NCI-H146 (cell line): ENCODE data around the gene ZACN.
"Not testable (repeated sequence)": the region's sequence is repeated elsewhere in the genome, so short reads cannot be mapped to it uniquely, and the experiment has no call there.

Source experiments
- DNase-seq: peaks from one replicate; lab custom pipeline; 2025; lab: John Stamatoyannopoulos, UW

ZACN gene

GRCh38 chr17:76054112-76054476, 24.9 kb upstream of the ZACN start:
- DNase-seq, result no peak

DNA sequence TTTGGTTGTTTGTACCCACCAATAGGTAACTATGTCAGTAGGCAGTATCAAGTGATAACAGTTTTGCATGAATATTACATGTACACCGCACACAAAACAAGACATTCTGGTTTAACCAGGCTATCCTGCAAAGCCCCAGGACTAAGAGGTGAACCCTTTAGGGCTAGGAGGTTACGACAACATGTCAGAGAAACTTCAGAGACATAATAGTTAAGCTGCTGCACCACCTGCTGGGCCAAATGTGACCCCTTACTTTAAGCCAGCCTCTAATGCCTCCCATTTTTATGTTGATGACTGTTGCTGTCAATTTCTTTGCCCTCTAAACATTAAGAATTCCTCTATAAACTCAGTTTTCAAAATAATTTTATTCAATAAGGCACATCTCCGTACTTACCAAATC, 22.1 kb upstream of the ZACN start:
- DNase-seq, result no peak

DNA sequence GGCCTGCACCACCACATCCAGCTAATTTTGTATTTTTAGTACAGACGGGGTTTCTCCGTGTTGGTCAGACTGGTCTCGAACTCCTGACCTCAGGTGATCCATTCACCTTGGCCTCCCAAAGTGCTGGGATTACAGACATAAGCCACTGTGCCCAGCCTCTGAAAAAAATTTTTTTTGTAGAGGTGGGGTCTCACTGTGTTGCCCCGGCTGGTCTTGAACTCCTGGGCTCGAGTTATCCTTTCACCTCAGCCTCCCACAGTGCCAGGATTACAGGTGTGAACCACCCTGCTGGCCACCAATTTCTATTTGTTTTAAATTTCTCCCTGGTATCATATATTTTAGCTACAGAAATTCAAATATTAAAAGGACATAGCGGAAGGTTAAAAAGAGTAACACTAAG, 20.7 kb upstream of the ZACN start:
- not testable (repeated sequence) for DNase-seq

- DNase-seq, result no peak
These were observed 15.0 kb upstream of the ZACN start for GRCh38 chr17:76063875-76064546.

- no peak for DNase-seq
These were observed 13.2 kb upstream of the ZACN start for GRCh38 chr17:76065775-76066174.

GRCh38 chr17:76071531-76072147, 7.3 kb upstream of the ZACN start:
- DNase-seq, result no peak

- DNase-seq, result peak; percentile 94
These were observed 6.7 kb upstream of the ZACN start, which contains the start of gene SRP68 for GRCh38 chr17:76072148-76072858. Gene SRP68, minus strand, starts transcription at chr17:76072517. Its CDS starts 26 bp downstream, at chr17:76072491.

DNA sequence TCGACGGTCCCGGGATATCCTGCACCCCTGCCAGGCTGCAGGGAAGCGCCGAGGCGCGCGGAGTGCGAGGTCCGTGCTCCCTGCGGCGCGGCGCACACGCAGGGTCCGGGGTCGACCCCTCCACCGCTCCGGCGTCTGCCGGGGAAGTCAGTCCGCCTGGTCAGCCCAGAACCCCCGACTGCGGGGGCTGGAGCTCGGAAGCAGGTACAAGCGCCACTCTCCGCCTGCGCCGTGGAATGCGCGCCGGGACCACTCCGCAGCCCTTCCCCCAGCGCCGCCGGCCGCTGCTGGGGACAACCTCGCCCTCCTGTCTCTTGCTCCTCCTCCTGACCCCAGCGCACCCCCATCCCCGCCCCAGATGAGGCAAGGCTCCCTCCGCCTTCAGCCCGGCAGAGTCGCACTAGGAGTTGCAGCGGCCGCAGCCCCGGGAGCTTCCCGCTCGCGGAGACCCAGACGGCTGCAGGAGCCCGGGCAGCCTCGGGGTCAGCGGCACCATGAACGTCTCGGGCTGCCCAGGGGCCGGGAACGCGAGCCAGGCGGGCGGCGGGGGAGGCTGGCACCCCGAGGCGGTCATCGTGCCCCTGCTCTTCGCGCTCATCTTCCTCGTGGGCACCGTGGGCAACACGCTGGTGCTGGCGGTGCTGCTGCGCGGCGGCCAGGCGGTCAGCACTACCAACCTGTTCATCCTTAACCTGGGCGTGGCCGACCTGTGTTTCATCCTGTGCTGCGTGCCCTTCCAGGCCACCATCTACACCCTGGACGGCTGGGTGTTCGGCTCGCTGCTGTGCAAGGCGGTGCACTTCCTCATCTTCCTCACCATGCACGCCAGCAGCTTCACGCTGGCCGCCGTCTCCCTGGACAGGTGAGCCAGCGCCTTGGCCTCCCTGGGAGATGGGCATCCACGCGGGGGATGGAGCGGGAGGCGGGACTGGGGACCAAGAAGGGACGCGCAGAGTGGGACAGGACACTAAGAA, 4.3 kb upstream of the ZACN start, which contains the start of gene GALR2:
TSS of gene GALR2 (plus strand) at position 392 of the 974 bp plus-strand sequence. CDS start at position 495, 103 bp downstream.
- peak; percentile 46 for DNase-seq

- DNase-seq, result peak; percentile 41
These were observed 3.4 kb upstream of the ZACN start for GRCh38 chr17:76075364-76076145.

DNA sequence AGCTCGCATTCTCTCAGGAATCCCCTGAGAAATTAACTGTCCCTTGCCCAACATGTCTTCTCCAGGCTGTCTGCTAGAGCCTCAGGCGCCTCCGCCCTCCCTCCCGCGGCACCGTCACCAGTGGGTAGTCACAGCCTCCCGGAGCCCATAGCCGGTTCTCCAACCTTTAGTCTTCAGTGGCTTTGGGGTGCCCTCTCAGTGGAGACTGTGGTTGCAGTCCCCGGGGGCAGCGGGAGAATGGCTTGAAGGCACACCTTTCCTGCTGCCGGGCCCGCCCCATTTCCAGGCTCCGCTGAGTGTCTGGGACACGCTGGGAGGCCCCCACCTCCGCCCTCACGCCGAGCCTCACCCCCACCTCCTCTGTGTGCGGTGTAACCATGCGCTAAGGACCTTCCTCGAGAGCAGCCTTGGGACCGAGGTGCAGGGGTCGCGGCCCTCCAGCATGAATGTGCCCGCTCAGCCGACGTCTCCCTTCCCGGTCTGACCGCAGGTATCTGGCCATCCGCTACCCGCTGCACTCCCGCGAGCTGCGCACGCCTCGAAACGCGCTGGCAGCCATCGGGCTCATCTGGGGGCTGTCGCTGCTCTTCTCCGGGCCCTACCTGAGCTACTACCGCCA, 2.7 kb upstream of the ZACN start:
- peak; percentile 30 for DNase-seq

GRCh38 chr17:76076765-76077583, 2.0 kb upstream of the ZACN start:
- DNase-seq, result no peak

DNA sequence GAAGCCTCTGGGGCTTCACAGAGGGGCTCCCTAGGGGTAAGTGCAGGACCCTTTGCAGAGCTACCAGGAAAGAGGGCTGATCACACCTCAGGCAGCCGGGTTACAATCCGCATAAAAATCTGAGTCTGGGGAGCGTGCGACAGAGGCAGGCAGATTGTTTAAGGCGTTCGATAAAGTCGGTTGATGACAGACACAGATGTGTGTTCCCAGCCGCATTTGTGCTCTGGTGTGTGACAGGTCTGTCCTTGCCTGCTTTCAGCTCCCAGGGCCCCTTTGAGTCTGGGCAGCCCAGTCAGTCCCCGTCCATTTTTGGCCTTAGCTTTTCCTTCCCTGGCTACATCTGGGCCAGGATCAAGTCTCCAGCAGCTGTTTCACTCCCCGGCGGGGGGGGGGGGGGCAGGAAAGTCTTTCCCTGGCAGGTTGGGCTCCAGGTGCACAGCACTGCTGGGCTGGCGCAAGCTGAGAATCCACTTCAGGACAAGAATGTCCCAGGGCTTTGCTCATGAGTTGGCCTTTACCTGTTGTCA, 1.3 kb upstream of the ZACN start:
- DNase-seq, result no peak

DNA sequence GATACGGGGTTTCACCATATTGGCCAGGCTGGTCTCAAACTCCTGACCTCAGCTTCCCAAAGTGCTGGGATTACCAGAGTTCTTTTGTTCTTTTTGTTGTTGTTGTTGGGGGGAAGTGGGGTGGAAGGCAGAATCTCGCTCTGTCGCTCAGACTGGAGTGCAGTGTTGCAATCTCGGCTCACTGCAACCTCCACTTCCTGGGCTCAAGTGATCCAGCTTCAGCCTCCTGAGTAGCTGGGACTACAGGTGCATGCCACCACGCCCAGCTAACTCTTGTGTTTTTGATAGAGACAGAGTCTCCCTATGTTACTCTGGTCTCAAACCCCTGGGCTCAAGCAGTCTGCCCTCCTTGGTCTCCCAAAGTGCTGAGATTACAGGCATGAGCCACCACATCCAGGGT, 612 bp upstream of the ZACN start:
- not testable (repeated sequence) for DNase-seq

- peak; percentile 64 for DNase-seq
These were observed 563 bp downstream of the ZACN start for GRCh38 chr17:76079535-76079955.

DNA sequence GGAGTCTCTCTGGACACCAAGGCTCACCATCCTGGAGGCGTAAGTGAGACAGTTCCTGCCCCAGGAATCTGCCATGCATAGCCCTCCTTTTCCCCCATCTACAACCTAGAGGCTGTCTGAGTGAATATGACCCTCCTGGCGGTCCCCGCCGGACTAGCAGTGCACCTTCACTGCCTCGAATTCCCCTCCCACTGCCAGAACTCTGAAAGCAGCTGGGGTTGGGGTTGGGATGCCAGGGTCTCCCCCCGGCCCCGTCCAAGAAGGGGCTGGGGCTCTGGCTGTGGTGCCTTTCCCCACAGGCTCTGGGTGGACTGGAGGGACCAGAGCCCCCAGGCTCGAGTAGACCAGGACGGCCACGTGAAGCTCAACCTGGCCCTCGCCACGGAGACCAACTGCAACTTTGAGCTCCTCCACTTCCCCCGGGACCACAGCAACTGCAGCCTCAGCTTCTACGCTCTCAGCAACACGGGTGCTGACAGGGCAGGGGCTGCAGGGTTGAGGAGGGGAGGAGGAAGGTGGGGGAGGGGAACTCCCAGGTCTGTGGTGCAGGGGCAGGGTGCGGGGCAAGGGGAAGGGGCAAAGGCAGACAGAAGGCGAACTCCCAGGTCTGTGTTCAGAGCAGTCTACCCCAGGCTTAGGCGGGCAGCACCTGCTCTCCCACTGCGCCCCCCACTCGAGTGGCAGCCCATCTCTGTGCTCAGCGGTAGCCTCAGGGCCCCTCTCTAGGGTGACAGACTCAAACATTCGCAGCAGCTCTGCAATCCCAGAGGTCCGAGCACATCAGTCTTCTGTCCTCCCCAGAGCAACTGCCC, 1.2 kb downstream of the ZACN start:
- DNase-seq, result peak; percentile 33

DNA sequence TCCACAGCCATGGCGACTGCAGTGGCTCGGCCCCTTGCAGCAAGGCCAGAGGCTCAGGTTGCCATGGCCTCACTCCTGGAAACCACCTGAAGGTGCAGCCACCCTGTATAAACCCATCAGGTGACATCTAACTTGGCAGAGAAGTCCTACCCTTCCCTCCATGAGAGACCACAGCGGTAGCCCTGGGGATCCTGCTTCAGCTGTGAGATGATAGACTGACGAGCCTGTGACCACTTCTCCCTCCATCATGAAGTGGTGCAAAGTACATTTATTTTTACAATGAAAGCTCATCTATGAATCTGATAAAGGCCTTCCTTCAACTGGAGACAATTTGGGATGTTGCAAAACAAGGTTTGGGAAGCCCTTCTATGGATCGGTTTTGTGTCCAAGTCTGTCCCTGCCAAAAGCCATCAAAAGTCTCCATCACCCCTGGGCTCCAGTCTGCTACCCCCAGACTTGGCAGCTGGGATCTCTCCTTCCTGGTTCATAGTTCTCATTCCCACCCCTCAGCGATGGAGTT, 1.8 kb downstream of the ZACN start:
- no peak for DNase-seq

GRCh38 chr17:76081295-76082210, 2.6 kb downstream of the ZACN start:
- DNase-seq, result no peak
